Jurkat, Clone E6-1 (cell line): ENCODE results near the gene TBC1D24.
"Not testable (repeated sequence)": the region's sequence is repeated elsewhere in the genome, so short reads cannot be mapped to it uniquely, and the experiment has no call there.

ENCODE experiments used
- DNase-seq: peaks from one replicate; pipeline ENCODE4 v3.0.0-alpha.2; 2011; ENCODE audit warnings: low read depth, low spot score
- H3K4me3 ChIP-seq: 2 replicates; pipeline ENCODE4 v1.5.1; 2011; ENCODE audit warnings: mild to moderate bottlenecking, low read length, control low read depth, moderate library complexity

TBC1D24 gene

GRCh38 chr16:2539192-2539844 lies 64.4 kb downstream of the TBC1D24 start:
- H3K4me3 ChIP-seq, DNase-seq: not testable (repeated sequence)

GRCh38 chr16:2539845-2540458 lies 65.0 kb downstream of the TBC1D24 start:
- not testable (repeated sequence) for H3K4me3 ChIP-seq, DNase-seq

GRCh38 chr16:2540912-2541311 lies 66.0 kb downstream of the TBC1D24 start:
- H3K4me3 ChIP-seq, DNase-seq: not testable (repeated sequence)

- DNase-seq = not testable (repeated sequence)
Measured at GRCh38 chr16:2541409-2541808, 66.5 kb downstream of the TBC1D24 start.

GRCh38 chr16:2543771-2544170 lies 68.8 kb downstream of the TBC1D24 start:
- DNase-seq, H3K4me3 ChIP-seq: not testable (repeated sequence)

More at GRCh38 chr16:2541409-2541808, 66.5 kb downstream of the TBC1D24 start:
- not testable (repeated sequence) for H3K4me3 ChIP-seq

- not testable (repeated sequence) for H3K4me3 ChIP-seq, DNase-seq
Measured at GRCh38 chr16:2550283-2550878, 75.5 kb downstream of the TBC1D24 start.

- DNase-seq, H3K4me3 ChIP-seq: not testable (repeated sequence)
Measured at GRCh38 chr16:2551420-2551889, 76.5 kb downstream of the TBC1D24 start.

- not testable (repeated sequence) for DNase-seq, H3K4me3 ChIP-seq
Measured at GRCh38 chr16:2554709-2555425, 79.9 kb downstream of the TBC1D24 start.
